Prostate gland (tissue), 2 donors: ENCODE measurements around the gene IRF2. TPM values are rescaled to one million over a fixed set of nuclear protein-coding genes. Genes with fewer than 3 reads are reported as not detected.

ENCODE experiments used
- DNase-seq: peaks from one replicate; pipeline ENCODE4 v3.0.0-alpha.2; 2019; ENCODE audit warnings: low spot score
- H3K27ac ChIP-seq, 2 donors: fragments of 200-600 bp; sonication (generic); 2 replicates each; pipeline ENCODE4 v1.5.1; 2017 to 2019
- H3K27me3 ChIP-seq: fragments of 200-600 bp; sonication (generic); replicated peaks from 2 replicates; pipeline ENCODE4 v1.5.1; 2019; ENCODE audit not compliant: insufficient read depth
- H3K36me3 ChIP-seq, 2 donors: fragments of 200-600 bp; sonication (generic); 1 replicate in 1 of 2; 2 replicates in 1 of 2; pipeline versions ENCODE4 v1.5.1 to v1.8.1; 2017 to 2019
- H3K4me1 ChIP-seq: fragments of 200-600 bp; sonication (generic); replicated peaks from 2 replicates; pipeline ENCODE4 v1.5.1; 2019
- H3K4me3 ChIP-seq, 2 donors: fragments of 200-600 bp; sonication (generic); 2 replicates each; pipeline ENCODE4 v1.5.1; 2017 to 2019
- H3K9me3 ChIP-seq: fragments of 200-600 bp; sonication (generic); 2 replicates; pipeline ENCODE4 v1.5.1; 2017
- POLR2A ChIP-seq: fragments of 450-650 bp; IDR thresholded peaks from one replicate; pipeline ENCODE4 v1.6.1; 2016; ENCODE audit warnings: antibody characterized with exemption, mild to moderate bottlenecking
- POLR2AphosphoS5 ChIP-seq: sonication (generic); formaldehyde crosslinking; IDR thresholded peaks from one replicate; pipeline ENCODE4 v1.6.1; 2017; ENCODE audit warnings: antibody characterized with exemption
- WGBS: methylation state at CpG from one replicate; pipeline ENCODE4 v1.1.5; 2018; 5-methylcytosine and 5-hydroxymethylcytosine counted together
- intact Hi-C: fragments of 100-400 bp; cut with DNase I; formaldehyde crosslinking; loops from one replicate; pipeline ENCODE4 v1.14.2; 2022
- total RNA-seq, 2 donors: library from RNA; depleted of rRNA; stranded (reverse); fragments of >200 nt; gene quantifications; one replicate each; pipeline ENCODE4 v1.1.0, GENCODE V29; 2016
- TF ChIP-seq, protein P1 (sequence below), 4 experiments: fragments of 200-600 bp in 2 of 4; fragments of 450-650 bp in 2 of 4; sonication (generic) in 2 of 4; IDR thresholded peaks; 1 replicate in 3 of 4; 2 replicates in 1 of 4; pipeline ENCODE4 v1.5.1; 2016 to 2019; ENCODE audit warnings: antibody characterized with exemption in 4 of 4, mild to moderate bottlenecking in 2 of 4, moderate library complexity in 2 of 4

IRF2 gene
- total RNA-seq, 2 donors from 2014 or later = 40.7 to 49.9 TPM

DNA sequence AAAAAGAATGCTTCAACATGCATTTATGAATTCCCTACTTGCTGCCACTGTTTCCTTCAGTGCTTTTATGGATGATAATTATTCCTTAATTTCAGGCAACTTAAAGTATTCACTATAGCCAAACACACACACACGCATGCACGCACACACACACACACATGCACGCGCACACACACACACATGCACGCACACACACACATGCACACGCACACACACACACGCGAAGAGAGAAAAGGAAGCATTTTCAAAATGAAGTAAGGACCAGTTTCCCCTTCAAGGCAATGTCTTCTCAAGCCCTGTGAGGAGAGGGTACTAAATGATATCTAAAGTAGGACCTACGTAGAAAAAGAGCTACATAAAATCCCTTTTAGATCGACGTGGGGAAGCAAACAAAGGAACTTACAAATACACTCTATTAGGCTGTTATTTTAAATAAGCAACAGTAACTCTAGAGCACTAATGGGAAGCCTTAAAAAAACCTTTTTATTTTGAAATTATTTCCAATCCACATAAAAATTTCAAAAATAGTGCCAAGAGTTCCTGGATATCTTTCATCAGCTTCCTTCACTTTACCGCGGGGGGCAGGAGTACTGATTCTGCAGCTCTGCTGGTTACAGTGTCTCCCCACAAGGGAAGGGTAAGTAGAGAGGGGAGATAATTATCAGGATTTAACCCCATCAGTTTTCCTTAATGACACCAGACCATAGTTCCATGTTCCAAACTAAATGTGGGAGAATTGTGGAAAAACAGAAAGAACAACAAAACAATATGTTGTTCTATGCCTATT is 13.7 kb downstream of the IRF2 start:
- TF ChIP-seq POLR2AphosphoS5 (no peak), POLR2A (no peak)
- TF ChIP-seq, protein P1, sequence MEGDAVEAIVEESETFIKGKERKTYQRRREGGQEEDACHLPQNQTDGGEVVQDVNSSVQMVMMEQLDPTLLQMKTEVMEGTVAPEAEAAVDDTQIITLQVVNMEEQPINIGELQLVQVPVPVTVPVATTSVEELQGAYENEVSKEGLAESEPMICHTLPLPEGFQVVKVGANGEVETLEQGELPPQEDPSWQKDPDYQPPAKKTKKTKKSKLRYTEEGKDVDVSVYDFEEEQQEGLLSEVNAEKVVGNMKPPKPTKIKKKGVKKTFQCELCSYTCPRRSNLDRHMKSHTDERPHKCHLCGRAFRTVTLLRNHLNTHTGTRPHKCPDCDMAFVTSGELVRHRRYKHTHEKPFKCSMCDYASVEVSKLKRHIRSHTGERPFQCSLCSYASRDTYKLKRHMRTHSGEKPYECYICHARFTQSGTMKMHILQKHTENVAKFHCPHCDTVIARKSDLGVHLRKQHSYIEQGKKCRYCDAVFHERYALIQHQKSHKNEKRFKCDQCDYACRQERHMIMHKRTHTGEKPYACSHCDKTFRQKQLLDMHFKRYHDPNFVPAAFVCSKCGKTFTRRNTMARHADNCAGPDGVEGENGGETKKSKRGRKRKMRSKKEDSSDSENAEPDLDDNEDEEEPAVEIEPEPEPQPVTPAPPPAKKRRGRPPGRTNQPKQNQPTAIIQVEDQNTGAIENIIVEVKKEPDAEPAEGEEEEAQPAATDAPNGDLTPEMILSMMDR (IDR thresholded peaks at IDR 0.05) = no peak
- 70% methylated on average over 13 of the region's 13 CpGs for WGBS
- H3K4me1 ChIP-seq = peaks cover 4% of the 10 kb centered on the region

DNA sequence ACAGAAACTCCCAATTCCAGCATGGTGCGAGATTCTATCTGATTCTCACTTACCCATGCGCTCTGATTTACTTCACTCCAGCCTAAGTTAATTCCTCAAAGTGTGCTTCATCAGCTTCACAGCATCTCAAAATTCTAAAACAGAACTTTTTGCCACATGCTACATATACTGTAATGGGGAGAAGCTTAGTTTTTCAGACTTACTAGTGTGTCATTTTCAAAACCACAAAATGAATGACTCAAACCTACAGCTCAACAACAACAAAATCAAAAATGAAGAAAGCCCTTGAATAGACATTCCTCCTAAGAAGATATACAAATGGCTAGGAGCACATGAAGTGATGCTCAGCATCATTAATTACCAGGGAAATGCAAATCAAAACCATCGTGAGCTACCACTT is 14.9 kb downstream of the IRF2 start:
- H3K36me3 ChIP-seq = no peaks in the 10 kb centered on the region
- DNase-seq = no peak
- WGBS = 93% methylated on average over 3 of the region's 3 CpGs
- no peak overlapping the region for H3K4me3 ChIP-seq
- no peaks in the 10 kb centered on the region for H3K27me3 ChIP-seq
- TF ChIP-seq POLR2AphosphoS5 (no peak), POLR2A (no peak)
- TF ChIP-seq, protein P1 (IDR thresholded peaks at IDR 0.05) = no peak
- no peaks in the 10 kb centered on the region for H3K9me3 ChIP-seq
- peaks cover 4% of the 10 kb centered on the region for H3K4me1 ChIP-seq
- no peak overlapping the region for H3K27ac ChIP-seq
- intact Hi-C loops = no loop called here

More for the DNA sequence above, 13.7 kb downstream of the IRF2 start:
- Histone ChIP-seq H3K27ac (no peak overlapping the region), H3K36me3 (no peaks in the 10 kb centered on the region), H3K27me3 (no peaks in the 10 kb centered on the region), H3K9me3 (no peaks in the 10 kb centered on the region), H3K4me3 (no peak overlapping the region)
- intact Hi-C loops = no loop called here
- no peak for DNase-seq

DNA sequence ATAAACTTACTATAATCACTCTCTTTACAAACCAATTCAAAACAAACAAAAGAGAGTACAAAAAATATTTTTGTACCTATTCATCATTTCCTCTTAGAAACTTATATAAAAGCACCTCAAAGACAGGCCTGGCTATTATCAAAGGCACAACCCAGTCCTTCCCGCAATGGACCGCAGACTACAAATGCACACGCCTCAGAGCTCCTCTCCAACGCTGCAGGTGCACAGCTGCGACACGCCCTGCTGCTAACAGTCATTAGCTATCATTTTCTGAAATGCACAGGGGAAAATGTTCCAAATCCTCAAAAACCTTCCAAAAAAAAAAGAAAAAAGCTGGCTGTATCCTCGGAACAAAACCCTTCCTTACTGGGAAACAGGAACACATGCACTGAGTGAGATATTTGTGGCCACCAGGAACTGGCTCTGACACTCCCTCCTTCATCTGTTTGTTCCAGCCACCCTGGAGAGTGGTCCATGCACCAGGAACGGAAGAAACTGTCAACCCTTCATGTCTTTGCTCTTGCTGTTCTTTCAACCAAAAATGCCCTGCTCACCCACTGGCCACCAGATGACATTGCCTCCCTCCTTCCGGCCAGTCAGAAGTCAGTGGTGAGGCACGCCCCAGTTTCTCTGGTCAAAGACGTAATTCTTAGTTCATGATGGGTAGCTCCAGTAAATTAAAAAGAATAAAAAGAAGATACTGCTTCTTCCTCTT is 16.7 kb downstream of the IRF2 start:
- no peaks in the 10 kb centered on the region for H3K36me3 ChIP-seq
- H3K27ac ChIP-seq = no peak overlapping the region
- H3K4me3 ChIP-seq = no peak overlapping the region
- TF ChIP-seq POLR2AphosphoS5 = no peak
- TF ChIP-seq POLR2A = no peak
- TF ChIP-seq, protein P1 (IDR thresholded peaks at IDR 0.05) = no peak
- no peak for DNase-seq
- intact Hi-C loops = no loop called here
- H3K4me1 ChIP-seq = peaks cover 2% of the 10 kb centered on the region
- no peaks in the 10 kb centered on the region for H3K27me3 ChIP-seq
- H3K9me3 ChIP-seq = no peaks in the 10 kb centered on the region
- WGBS = 68% methylated on average over 11 of the region's 11 CpGs

DNA sequence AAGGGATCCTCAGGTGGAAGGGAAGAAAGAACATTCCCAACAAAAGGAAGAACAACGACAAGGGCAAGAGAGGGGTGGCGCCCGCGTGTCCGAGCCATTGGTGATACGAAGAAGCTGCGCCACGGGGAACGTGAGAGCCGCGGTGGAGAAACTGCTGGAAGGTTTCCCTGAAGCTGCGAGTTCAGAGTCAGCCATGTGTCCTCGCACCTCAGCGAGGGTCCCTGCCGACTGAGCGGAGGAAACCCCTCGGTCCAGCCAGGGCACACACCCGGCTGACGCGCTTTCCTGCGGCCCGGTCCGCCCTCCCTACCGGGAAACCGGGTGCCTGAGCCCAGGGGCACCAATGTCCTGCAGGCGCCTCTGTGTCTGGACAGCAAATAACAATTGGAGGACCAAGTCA is 18.0 kb downstream of the IRF2 start:
- intact Hi-C loops = no loop called here
- no peaks in the 10 kb centered on the region for H3K27me3 ChIP-seq
- TF ChIP-seq, protein P1 (IDR thresholded peaks at IDR 0.05) = no peak
- TF ChIP-seq POLR2A (no peak), POLR2AphosphoS5 (no peak)
- H3K27ac ChIP-seq = no peak overlapping the region
- H3K4me3 ChIP-seq = no peak overlapping the region
- no peaks in the 10 kb centered on the region for H3K9me3 ChIP-seq
- 95% methylated on average over 26 of the region's 26 CpGs for WGBS
- DNase-seq = no peak
- H3K4me1 ChIP-seq = peaks cover 6% of the 10 kb centered on the region
- H3K36me3 ChIP-seq = no peaks in the 10 kb centered on the region
